Fibroblast of skin of left quadriceps (primary cell): Measurements from ENCODE around the gene ACSL6.
"Not testable (repeated sequence)": the region's sequence is repeated elsewhere in the genome, so short reads cannot be mapped to it uniquely, and the experiment has no call there.

Experiments
- DNase-seq, 2 experiments: peaks; one replicate each; pipeline ENCODE4 v3.0.0-alpha.2; 2013; ENCODE audit warnings: low read depth in 2 of 2

Gene ACSL6

GRCh38 chr5:131942016-131942415 lies 69.4 kb downstream of the ACSL6 start:
- no peak for DNase-seq

- DNase-seq, result no peak
Observed at GRCh38 chr5:131939690-131940345, 71.6 kb downstream of the ACSL6 start.

- no peak for DNase-seq
Observed at GRCh38 chr5:131932235-131932634, 79.2 kb downstream of the ACSL6 start.

- DNase-seq, result no peak
Observed at GRCh38 chr5:131928957-131929356, 82.5 kb downstream of the ACSL6 start.

- no peak for DNase-seq
Observed at GRCh38 chr5:131926168-131926567, 85.3 kb downstream of the ACSL6 start.

GRCh38 chr5:131916481-131916880 lies 95.0 kb downstream of the ACSL6 start:
- DNase-seq, result no peak

- no peak for DNase-seq
Observed at GRCh38 chr5:131914472-131914871, 97.0 kb downstream of the ACSL6 start.

GRCh38 chr5:131913603-131914002 lies 97.9 kb downstream of the ACSL6 start:
- DNase-seq, result no peak

- DNase-seq, result no peak
Observed at GRCh38 chr5:131906668-131907067, 104.8 kb downstream of the ACSL6 start.

GRCh38 chr5:131902266-131902665 lies 109.2 kb downstream of the ACSL6 start:
- DNase-seq, result not testable (repeated sequence)
